Thoracic aorta (tissue), 2 donors: ENCODE data around the gene ITPR2. TPM values are rescaled to one million over a fixed set of nuclear protein-coding genes. Genes with fewer than 3 reads are reported as not detected.

Source experiments
- ATAC-seq: fragments of 150-250 bp; one replicate; pipeline ENCODE4 v1.8.0; 2017; ENCODE audit warnings: low read depth; ENCODE audit not compliant: insufficient number of reproducible peaks, low FRiP score
- DNase-seq: peaks from one replicate; pipeline ENCODE4 v3.0.0-alpha.2; 2020; ENCODE audit warnings: low spot score
- H3K27ac ChIP-seq, 2 donors: fragments of 200-600 bp; sonication (generic); 1 replicate in 1 of 2; 2 replicates in 1 of 2; pipeline ENCODE4 v1.5.1; 2016; ENCODE audit warnings: mild to moderate bottlenecking in 2 of 2, moderate library complexity in 2 of 2
- H3K27me3 ChIP-seq: fragments of 200-600 bp; sonication (generic); replicated peaks from 2 replicates; pipeline ENCODE4 v1.6.0; 2016; ENCODE audit warnings: mild to moderate bottlenecking; ENCODE audit not compliant: insufficient read depth
- H3K36me3 ChIP-seq: fragments of 200-600 bp; sonication (generic); one replicate; pipeline ENCODE4 v1.5.1; 2016
- H3K4me1 ChIP-seq, 2 donors: fragments of 200-600 bp; sonication (generic); 1 replicate in 1 of 2; 2 replicates in 1 of 2; pipeline versions ENCODE4 v1.5.1 to v1.6.0; 2016; ENCODE audit warnings: low read depth in 2 of 2, mild to moderate bottlenecking in 1 of 2; ENCODE audit not compliant: control insufficient read depth in 1 of 2
- H3K4me3 ChIP-seq: fragments of 200-600 bp; sonication (generic); 2 replicates; pipeline ENCODE4 v1.5.1; 2016; ENCODE audit warnings: mild to moderate bottlenecking
- H3K9me3 ChIP-seq: fragments of 200-600 bp; sonication (generic); 2 replicates; pipeline ENCODE4 v1.5.1; 2016
- total RNA-seq, 2 donors: library from RNA; depleted of rRNA; stranded (reverse); fragments of >200 nt; gene quantifications; one replicate each; pipeline versions ENCODE4 v1.1.0 to v1.2.3, GENCODE V29; 2016
- TF ChIP-seq, protein P1 (sequence below): fragments of 200-600 bp; sonication (generic); IDR thresholded peaks from one replicate; pipeline ENCODE4 v1.5.1; 2019; ENCODE audit warnings: antibody characterized with exemption

Gene ITPR2
- total RNA-seq, 2 donors from 2014 or later, result 28.3 to 86.3 TPM

DNA sequence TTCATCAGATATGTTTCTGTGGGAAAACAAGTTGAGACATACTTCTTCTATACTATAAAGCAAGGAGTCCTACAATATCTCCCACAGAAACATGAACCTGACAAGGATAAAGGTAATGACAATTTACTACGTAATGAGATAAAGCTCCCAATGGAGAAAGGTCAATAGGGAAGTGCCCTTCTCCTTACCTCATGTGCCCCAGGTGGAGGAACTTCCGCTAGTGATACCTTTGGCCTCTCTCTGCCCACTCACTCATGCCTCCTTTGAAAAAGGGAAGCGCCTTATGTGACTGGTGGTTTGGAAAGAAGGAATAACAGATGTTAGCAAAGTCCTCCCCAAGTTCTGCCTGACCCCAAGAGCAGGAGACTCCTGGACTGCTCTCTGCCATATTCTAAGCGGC, 305.3 kb downstream of the ITPR2 start:
- DNase-seq (no peak), ATAC-seq (no peak)
- H3K27ac ChIP-seq, result no peak overlapping the region
- peaks cover 0 to 4% of the 10 kb centered on the region in 2 donors for H3K4me1 ChIP-seq
- no peaks in the 10 kb centered on the region for H3K27me3 ChIP-seq
- TF ChIP-seq, protein P1, sequence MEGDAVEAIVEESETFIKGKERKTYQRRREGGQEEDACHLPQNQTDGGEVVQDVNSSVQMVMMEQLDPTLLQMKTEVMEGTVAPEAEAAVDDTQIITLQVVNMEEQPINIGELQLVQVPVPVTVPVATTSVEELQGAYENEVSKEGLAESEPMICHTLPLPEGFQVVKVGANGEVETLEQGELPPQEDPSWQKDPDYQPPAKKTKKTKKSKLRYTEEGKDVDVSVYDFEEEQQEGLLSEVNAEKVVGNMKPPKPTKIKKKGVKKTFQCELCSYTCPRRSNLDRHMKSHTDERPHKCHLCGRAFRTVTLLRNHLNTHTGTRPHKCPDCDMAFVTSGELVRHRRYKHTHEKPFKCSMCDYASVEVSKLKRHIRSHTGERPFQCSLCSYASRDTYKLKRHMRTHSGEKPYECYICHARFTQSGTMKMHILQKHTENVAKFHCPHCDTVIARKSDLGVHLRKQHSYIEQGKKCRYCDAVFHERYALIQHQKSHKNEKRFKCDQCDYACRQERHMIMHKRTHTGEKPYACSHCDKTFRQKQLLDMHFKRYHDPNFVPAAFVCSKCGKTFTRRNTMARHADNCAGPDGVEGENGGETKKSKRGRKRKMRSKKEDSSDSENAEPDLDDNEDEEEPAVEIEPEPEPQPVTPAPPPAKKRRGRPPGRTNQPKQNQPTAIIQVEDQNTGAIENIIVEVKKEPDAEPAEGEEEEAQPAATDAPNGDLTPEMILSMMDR, result no peak
- H3K36me3 ChIP-seq, result no peaks in the 10 kb centered on the region
- H3K4me3 ChIP-seq, result no peak overlapping the region
- H3K9me3 ChIP-seq, result peaks cover 6% of the 10 kb centered on the region

GRCh38 chr12:26524862-26525465, 308.0 kb downstream of the ITPR2 start:
- no peak overlapping the region for H3K4me3 ChIP-seq
- no peak for ATAC-seq
- no peak for DNase-seq
- no peaks in the 10 kb centered on the region for H3K27me3 ChIP-seq
- peaks cover 6% of the 10 kb centered on the region for H3K9me3 ChIP-seq
- H3K4me1 ChIP-seq, result peaks cover 0 to 4% of the 10 kb centered on the region in 2 donors
- no peak overlapping the region for H3K27ac ChIP-seq
- TF ChIP-seq, protein P1, result peak; percentile 46
- H3K36me3 ChIP-seq, result no peaks in the 10 kb centered on the region

DNA sequence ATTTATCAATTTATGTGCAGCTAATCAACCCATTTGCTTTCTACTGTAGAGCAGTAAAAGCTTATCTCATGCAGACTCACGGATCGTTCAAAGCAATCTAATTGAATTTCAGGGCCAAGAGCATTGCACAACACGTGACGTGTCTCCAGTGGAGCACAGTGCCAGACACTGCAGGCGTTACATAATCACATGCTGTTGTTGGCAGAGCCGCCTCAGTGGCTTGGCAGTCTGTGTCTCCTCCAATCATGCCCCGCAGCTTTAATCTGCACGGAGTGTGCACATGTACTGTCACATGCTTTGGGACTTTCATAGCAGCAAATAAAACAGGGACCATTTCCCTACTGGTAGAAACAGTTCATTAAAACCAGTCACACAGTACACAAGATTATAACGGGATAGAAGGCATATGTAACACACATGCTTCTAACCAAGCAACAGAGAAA, 309.3 kb downstream of the ITPR2 start:
- no peaks in the 10 kb centered on the region for H3K27me3 ChIP-seq
- peaks cover 6% of the 10 kb centered on the region for H3K9me3 ChIP-seq
- DNase-seq, result peak; percentile 76
- H3K36me3 ChIP-seq, result no peaks in the 10 kb centered on the region
- ATAC-seq, result peak; percentile 95
- peak overlapping the region; percentile 22 for H3K4me3 ChIP-seq
- H3K4me1 ChIP-seq, result peaks cover 0 to 4% of the 10 kb centered on the region in 2 donors
- TF ChIP-seq, protein P1, result no peak
- H3K27ac ChIP-seq, result no peak overlapping the region

GRCh38 chr12:26520869-26521268, 312.1 kb downstream of the ITPR2 start:
- H3K4me3 ChIP-seq, result no peak overlapping the region
- H3K27ac ChIP-seq, result no peak overlapping the region
- H3K4me1 ChIP-seq, result peaks cover 0 to 4% of the 10 kb centered on the region in 2 donors
- no peaks in the 10 kb centered on the region for H3K36me3 ChIP-seq
- peaks cover 6% of the 10 kb centered on the region for H3K9me3 ChIP-seq
- ATAC-seq, result no peak
- TF ChIP-seq, protein P1, result no peak
- DNase-seq, result no peak
- no peaks in the 10 kb centered on the region for H3K27me3 ChIP-seq

DNA sequence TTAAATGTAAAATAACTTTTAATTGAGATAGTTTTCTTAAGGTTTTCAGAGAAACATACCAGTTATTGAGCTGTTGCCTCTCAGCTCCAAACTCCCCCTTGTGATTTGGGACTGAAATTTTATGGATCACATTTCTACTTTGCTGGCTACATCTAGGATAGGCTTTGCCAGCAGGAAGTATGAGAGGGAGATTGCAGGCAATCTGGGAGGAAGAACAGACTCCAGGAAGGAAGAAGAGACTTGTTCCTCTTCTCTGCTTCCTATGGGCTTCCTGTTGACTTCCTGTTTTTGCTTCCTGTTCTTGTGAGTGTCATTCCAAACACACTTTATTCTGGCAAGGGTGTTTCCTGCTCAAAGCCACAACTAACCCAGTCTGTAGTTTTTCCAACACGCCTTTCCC, 312.9 kb downstream of the ITPR2 start:
- peaks cover 0 to 4% of the 10 kb centered on the region in 2 donors for H3K4me1 ChIP-seq
- TF ChIP-seq, protein P1, result no peak

More for the DNA sequence above, 312.9 kb downstream of the ITPR2 start:
- Histone ChIP-seq H3K36me3 (no peaks in the 10 kb centered on the region), H3K27ac (no peak overlapping the region), H3K27me3 (no peaks in the 10 kb centered on the region), H3K4me3 (no peak overlapping the region), H3K9me3 (peaks cover 3% of the 10 kb centered on the region)
- no peak for DNase-seq
- no peak for ATAC-seq
